Measurements from ENCODE around the gene RDM1.
A peak's percentile ranks its signal among the peaks of the same experiment; 100 is the strongest.

Gene RDM1

DNA sequence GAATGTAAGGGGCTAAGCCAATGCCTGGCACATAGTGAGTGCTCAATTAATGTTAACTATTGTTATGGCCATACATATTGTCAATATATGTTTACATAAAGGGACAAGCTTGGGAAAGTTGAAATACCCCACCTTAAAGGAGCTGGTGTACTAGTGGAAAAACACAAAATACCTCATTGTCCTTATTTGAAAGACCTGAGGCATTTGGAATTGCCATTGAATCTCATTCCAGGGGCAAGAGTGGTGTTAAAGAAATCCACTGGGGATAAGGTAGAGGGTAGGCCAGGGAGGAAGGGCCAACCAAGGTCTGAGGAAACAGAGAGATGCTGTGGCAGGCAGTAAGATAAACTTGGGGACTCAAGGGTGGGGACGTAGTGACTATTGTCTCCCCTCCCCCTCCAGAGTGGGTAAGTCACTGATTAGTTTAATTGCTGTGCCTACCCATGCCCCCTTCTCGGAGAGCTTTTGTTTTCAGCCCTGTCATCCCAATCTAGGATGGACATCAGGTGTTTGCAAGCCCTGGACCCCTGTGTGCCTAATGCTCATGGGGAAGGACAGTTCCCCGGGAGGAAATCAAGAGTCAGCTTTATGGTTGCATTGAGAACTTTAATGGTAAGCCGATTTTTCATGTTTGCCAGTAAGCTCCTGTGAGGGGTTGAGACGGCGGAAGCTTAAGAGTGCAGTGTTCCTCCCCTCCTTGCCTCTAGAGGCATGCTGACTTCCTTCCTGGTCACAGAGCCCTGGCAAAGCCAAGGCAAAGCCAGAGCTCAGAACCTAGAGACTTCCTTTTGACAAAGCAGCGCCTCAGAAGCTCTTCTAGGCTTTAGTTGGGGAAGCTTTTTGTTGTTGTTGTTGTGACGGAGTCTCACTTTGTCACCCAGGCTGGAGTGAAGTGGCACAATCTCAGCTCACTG lies 59.4 kb downstream of the RDM1 start:
- no peak for DNase-seq
- peak; percentile 75 for ATAC-seq

DNA sequence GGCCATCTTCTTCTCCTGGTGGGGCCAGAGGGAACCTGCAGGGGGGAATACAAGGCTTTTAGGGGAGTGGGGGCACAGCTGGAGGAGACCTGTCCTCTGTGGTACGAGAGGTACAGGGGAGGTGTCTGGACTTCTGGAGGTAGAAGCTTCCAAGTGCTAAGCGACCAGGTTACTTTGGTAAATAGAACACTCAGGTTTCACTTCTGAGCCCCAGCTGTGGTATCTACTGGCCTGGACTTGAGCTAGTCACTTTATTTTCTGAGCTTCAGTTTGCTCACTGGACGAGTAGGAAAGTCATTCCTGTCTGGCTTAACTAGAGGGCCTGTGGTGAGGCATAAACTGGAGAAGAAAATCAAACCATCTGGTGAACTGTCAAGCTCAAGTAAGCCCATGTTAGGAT lies 61.8 kb downstream of the RDM1 start, which contains the start of gene HEATR9:
HEATR9 (minus strand) TSS at position 155 of the 400 bp plus-strand sequence; CDS start at position 6, 149 bp downstream.
- no peak for DNase-seq
- no peak for ATAC-seq
